OCI-M2 (cell line): ENCODE data around the gene CEP85L.

Experiments
- DNase-seq: peaks from one replicate; lab custom pipeline; 2025; ENCODE audit not compliant: unreplicated experiment; lab: John Stamatoyannopoulos, UW

Gene CEP85L

DNA sequence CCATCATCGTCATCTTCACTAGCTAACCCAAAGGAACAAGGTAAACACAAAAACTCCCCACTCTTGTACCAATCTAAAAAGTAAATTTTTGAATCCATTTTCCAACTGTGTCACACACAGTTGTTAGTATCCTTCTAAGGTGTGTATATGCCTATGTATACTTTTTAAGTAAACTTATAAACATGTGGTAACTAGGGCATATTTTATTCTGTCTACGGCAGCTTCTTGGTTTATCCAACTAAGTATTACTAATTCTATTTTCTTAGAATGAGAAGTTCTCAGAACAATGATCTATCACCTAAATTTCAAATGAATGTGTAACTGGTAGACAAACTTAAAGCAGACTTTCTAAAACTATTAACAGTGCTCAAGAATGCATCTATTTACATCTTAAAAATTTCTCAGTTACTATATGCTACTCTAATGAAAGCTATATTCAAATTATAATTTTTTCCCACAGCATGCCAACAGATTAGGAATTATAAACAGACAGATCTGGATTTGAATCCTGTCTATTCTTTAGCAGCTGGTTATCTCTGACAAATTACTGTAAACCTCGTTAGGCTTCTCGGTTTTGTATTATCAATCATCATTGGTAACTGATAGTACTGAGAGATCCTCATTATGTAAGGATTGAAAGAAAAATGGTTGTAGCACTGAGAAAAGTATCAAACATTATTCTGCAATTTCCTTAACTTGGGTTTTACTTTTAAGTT, 105.1 kb downstream of the CEP85L start:
- no peak for DNase-seq

DNA sequence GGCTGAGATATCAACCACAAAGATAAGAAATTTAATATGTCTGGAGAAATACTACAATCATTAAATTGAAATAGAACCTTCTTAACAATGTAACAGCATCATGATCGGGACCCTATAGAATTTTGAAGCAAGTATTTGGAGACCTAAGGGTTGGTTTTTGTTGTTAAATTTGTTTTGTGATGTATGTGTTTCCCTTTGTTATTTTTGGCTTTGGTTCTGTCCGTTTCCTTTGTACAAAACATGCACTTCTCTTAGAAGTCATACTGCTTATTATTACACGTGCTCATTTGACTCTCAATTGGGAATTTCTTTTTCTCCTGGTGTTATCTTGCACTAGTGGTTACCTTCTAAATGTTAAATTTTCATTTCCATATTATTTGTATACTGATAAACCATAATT, 107.3 kb downstream of the CEP85L start:
- DNase-seq, result no peak

DNA sequence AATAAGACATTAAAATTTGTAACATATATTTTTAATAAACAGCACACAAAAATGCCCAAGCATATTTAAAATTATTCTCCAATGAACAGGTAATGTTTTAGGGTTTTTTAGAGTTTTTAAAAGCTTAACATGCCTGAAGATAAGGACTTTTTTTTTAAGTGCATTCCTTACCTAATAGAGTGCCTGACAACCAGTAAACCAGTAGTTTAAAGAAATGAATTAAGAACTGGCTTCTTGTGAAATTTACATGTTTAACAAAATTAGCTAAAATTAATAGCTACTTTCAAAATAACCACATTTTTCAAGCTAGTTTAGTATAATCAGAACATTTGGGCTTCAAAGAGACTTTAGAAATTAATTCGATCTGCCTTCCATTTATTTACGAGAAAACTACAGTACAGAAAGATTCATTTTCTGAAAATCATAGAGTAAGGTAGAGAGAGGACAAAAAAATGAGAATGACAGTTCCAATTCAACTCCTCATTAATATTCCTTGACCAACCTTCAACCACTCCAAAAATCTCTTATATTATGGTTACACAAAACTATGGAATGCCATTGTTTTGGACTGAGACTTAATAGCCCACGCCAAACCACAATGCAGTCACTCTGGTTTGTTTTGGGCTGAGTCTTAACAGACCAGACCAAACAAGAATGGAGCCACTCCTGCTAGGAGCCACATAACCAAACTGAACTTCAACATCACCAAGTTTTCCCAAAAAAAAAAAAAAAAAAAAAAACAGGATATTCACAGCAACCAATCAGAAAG, 109.0 kb downstream of the CEP85L start:
- DNase-seq, result no peak

DNA sequence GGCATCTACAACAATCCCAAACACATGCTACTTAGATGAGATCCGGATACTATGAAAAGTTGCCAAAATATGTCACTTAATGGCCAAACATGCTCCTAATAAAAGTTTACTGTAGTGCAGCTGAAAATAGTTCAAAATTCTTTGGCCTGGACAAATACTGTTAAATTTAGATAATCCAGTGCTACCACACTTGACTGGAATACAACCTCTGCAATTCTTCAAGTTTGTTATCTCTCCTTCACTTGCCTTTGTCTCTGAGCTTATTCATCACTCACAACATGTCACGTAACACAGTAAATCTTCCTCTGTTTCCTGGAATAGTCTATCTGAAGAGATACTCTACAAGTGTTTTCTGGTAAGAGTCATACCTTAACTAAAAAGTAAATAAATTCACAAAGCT, 113.8 kb downstream of the CEP85L start:
- DNase-seq, result no peak

DNA sequence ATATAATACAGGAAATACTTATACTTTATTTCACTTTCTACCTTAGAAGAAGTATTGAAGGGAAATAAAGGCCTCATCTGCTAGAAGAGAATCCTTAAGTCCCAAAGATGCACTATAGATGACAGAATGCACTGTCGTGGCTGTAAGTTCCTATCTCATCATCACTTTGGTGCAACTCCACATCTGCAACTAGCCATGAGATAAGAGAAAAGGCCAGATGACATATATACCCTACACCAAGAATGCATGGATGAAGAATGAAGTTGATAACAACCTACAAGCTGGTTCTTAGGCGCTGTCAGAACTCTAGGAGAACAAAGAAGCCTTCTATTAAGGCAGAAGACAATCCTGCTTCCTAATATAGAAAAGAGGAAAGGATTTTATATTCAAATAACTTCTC, 114.9 kb downstream of the CEP85L start:
- no peak for DNase-seq

DNA sequence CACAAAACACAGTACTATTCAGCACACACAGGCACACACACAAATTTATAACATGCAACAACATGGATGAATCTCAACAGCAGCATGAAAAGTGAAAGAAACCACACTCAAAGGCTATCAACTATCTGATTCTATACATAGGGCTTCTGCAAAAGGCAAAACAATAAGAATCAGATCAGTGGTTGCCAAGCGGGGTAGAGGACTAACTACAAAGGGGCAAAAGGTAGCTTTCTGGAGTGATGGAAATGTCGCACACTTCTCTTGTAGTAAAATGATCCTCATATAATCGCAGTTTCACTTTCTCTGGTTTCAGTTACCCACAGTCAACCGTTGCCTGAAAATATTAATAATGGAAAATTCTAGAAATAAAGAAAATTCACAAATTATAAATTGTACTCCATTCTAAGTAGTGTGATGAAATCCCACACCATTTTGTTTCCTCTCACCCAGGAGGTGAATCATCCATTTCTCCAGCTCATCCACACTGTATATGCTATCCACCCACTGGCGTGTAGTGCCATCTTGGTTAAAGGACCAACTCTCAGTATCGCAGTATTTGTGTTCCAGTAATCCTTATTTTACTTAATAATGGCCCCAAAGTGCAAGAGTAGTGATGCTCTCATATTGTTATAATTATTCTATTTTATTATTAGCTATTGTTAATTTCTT, 116.1 kb downstream of the CEP85L start:
- DNase-seq, result no peak

DNA sequence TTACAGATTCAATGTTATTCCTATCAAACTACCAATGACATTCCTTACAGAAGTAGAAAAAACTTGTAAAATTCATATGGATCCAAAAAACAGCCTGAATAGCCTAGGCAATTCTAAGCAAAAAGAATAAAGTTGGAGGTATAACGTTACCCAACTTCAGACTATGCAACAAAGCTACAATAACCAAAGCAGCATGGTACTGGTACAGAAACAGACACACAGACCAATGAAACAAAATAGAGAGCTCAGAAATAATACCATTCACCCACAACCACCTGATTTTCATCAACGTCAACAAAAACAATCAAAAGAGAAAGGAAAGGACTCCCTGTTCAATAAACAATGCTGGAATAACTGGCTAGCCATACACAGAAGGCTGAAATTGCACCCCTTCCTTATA, 120.4 kb downstream of the CEP85L start:
- no peak for DNase-seq

DNA sequence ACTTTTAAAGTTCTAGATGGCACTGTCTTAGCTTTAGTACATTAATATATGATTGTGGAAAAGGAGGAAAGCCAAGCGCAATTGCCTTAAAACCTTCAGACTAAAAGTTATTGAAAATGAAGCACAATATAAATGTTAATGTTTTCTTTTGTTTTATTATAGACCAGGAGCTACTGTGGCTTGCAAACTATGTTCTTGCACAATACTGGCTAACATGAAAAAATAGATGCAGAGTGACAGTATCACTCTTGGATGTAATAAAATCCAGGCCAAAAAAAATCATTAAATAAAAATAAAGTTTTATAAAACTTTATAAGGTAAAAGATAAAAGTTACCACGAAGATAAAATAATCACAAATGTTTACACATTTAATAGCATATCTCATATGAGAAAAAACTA, 121.6 kb downstream of the CEP85L start:
- DNase-seq, result no peak

DNA sequence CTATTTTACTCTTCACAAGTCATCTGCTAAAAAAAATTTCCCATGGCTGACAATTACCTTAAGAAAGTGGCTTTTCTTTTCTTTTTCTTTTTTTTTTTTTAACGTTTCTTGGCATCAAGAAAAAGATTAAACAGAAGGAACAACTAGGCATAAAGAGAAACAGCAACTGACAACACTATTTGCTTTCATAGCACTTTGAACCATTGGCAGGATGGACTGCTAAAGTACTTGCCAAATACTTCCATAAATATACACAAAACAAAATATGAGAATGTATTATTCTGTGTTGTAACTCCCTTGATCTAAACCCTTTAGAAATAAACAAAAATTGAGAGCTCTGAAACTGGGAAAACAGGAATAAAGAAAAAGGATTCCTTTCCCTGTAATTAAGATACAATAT, 123.3 kb downstream of the CEP85L start:
- DNase-seq, result no peak

DNA sequence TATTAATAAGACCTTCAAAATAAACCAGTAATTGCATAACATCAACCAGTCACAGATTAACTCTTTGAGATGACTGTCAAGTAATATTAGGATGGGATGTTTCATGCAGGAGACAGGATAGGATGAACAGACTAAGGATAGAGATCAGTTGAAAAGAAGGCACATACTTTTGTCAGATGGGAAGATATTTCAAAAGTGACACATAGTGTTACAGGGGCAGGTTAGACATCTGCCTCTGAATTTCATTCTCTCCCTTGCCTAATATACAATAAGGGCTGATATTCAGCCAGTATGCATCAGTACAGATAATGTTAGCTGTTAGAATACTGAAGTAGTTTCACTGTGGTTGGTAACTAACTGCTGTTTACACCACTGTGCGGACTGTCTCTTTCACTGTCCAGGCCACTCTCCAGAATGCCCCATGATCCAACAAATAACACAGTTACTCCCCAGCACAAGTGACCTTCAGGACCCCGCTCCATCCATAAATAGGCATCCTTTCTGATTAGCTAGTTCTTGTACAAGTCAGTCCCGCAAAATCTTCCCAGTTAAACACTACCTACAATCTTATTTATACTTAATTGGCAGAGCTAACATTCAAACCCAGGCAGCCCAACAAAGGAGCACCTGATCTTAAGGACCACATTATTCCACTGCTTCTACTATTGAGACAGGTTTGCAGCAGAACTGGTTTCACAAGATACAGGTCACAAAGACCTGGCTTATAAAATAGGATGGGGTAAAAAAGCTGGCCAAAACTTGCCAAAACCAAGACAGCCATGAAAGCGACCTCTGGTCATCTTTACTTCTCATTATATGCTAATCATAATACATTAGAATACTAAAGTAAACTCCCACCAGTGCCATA, 125.2 kb downstream of the CEP85L start:
- no peak for DNase-seq

DNA sequence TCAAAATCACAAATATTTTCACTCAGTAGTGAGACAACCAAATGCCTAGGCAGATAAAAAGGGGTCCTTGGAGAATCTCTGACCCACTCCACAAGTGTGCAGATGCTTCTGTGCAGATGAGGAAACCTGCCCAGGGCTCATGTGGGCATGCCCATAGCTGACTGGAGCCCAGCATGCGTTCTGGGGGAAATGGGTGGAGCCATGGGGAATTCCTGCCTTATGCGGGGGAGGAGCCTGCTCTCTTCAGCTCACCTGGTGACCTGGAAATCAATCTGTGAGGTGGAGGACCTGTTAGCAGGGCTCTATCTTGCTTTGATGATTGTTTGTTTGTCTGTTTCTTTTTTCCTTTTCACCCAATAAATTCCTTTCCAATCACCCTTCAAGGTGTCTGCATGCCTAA, 126.7 kb downstream of the CEP85L start:
- no peak for DNase-seq

DNA sequence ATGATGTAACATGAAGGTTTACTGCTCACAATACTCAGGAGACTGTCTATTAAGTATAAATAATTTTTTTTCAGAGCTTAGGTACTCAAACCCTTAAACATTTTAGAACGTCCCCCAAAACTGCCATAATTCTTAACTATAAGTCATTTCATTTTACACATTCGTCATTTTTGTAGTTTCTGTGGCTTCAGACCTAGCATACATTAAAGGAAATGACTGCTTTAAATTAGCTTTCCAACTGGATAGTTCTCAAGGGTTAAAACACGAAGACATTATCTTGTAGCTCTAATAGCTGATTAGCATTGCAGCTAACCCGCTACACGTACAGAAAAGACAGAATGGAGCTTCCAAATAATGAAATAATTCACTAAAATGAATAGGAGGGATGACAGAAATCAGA, 128.2 kb downstream of the CEP85L start:
- no peak for DNase-seq

DNA sequence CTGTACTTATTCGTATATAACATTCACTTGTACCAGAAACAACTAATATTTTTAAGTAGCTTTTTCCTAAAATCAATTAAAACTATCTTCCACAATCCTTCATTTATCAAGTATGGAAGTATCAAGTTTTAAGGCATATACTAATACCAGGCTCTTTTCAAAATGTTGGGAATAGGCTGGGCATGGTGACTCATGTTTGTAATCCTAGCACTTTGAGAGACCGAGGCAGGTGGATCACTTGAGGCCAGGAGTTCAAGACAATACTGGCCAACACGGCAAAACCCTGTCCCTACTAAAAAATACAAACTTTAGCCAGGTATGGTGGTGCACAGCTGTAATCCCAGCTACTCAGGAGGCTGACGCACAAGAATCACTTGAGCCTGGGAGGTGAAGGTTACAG, 129.0 kb downstream of the CEP85L start:
- DNase-seq, result no peak

DNA sequence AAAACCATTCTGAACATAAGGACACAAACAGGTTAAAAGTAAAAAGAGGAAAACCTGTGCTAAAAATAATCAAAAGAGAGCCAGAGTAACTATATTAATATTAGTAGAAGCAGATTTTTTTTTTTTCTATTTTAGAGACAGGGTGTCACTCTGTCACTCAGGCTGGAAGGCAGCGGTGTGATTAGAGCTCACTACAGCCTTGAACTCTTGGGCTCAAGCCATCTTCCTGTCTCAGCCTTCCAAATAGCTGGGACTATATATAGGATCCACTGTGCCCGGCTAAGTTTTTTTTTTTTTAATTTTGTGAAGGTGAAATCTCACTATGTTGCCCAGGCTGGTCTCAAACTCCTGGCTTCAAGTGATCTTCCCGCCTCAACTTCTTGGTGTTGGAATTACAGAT, 136.7 kb downstream of the CEP85L start:
- DNase-seq, result no peak

DNA sequence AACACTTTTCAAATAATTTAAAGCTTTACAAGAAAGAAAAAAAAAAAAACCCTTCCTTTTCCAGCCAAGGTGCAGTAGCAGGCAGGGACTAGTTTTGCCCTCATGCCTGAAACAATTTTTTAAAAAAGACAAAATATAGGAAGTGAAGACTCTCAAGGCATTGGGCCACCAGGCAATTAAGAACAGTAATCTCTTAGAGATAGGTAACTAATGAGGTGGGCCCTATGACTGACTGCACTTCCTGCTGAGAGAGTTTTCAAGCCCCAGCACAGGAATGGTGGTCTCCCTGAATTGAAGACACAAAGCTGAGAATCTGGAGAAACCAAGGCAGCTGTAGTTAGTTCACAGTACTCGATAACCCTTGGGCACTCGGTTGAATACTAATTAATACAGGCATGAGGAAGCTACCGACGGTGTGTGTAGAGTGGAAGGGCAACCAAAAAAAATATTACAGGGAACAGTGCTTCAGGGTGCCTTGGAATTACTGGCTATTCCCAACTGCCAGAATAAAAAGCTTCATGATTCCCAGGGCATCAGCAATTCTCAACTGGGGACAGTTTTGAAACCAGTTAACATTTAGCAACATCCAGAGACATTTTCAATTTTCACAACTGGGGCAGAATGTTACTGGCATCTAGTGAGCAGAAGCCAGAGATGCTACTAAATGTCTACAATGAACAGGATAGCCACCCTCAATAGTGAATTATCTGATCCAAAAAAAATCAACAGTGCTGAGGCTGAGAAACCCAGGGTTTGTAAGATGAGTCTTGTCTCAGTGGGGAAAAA, 139.3 kb downstream of the CEP85L start:
- no peak for DNase-seq

DNA sequence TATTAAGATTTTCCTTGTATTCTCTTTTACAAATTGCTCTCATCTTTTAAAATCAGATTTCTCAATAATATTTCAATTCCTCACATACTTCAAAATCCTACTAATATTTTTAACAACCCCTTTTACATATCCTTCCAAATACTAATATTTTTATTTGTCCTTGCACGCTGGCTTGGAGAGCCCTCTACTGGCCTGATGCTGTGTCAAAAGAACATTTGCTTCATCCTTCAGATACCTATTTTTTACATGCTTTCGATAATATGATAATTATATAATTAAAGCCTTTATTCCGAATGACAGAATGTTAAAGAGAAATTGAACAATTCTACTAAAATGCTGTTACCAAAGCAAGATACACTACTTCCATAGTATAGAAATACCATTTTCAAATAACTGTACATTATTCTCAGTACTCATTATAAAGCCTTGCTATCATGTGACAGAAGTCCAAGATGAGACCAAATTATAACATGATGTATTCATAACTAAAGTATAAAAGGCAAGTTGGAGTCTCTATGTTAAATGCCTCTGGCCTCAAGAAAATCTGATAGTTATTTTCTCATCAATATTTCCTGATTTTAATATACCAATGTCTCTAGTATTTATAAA, 142.3 kb downstream of the CEP85L start:
- DNase-seq, result no peak

DNA sequence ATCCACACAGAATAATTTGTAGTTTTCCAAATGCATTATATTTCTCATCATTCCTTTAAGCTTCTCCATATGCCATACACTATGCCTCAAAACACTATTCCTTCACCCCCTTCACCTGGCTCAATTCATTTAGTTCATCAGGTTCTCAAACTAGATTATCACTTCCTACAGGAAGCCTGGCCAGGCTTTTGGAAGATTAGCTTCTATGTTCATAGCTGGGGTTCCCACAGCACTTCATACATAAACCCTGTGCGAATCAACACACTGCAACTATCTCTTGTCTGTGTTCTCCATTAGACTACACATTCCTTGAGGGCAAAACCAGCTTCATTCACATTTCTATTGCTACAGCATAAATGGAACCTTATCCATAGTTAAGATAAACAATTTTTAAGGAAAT, 143.8 kb downstream of the CEP85L start:
- no peak for DNase-seq

DNA sequence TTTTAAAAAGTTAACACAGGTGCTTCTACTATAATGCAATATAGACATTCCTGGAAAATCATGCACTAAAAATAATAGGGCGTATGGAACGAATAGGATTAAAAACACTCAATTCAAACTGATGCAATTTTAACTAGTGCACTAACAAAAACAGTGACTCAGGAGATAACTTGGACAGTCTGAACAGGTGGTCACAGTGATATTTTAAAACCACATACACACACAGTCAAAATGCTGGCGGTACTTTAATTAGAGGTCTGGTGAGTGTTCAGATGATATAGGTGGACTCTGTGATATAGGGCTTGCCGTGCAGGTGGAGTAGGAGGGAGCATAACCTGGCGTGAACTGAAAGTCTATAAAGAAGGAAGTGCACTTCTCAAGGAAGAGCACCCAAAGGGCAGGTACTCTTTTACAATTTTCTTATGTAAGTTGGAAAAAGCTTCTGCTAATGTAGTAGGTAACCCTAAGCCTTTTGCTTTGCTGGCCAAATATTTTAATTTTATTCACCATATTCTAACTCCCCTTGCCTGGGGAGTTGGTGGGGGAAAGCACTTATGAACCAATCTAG, 145.2 kb downstream of the CEP85L start:
- DNase-seq, result no peak

DNA sequence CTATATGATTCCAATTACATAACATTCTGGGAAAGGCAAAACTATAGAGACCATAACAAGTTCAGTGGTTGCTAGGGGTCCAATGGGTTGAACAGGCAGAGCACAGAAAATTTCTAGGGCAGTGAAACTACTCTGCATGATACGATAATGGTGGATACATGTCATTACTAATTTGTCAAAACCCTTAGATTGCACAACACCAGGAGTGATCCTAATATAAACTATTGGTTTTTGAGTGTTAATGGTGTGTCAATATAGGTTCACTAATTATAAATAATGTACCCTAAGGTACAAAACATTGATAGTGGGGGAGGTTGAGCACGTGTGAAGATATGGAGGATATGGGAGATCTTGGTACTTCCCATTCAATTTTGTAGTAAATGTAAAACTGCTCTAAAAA, 145.7 kb downstream of the CEP85L start:
- DNase-seq, result no peak

DNA sequence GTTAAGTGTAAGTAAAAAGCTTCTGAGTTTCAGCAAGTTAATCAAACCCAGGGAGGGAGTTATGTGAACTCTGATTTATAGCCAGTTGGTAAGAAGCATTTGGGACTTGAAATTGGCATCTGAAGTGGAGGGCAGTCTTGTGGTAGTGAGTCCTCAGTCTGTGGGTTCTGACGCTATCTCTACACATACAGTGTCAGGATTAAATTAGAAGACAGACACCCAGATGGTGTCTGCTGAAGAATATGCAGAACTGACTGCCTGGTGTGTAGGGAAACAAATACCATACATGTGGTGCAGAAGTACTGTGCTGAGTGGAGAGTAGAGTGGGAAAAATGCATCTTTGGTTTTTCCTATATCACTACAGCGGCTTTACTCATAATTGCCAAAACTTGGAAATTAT, 146.8 kb downstream of the CEP85L start:
- no peak for DNase-seq
